Bronchial epithelial cell (primary cell): Measurements from ENCODE around the gene KDM3A. TPM values are rescaled to one million over a fixed set of nuclear protein-coding genes. Genes with fewer than 3 reads are reported as not detected.
"Not testable (repeated sequence)": the region's sequence is repeated elsewhere in the genome, so short reads cannot be mapped to it uniquely, and the experiment has no call there.

Experiments
- DNase-seq: peaks from one replicate; pipeline ENCODE4 v3.0.0-alpha.2; 2010; ENCODE audit warnings: low read depth
- FAIRE-seq: peaks from 2 replicates; lab custom pipeline; 2011; peaks lifted over from hg19 to GRCh38; lab: Jason Lieb, UNC
- H3K27me3 ChIP-seq: 2 replicates; pipeline ENCODE4 v1.5.1; 2011; ENCODE audit warnings: low read length; ENCODE audit not compliant: control insufficient read depth, insufficient read depth
- H3K36me3 ChIP-seq: 2 replicates; pipeline ENCODE4 v1.5.1; 2011; ENCODE audit warnings: low read length; ENCODE audit not compliant: control insufficient read depth, insufficient read depth
- H3K4me3 ChIP-seq: 2 replicates; pipeline ENCODE4 v1.5.1; 2011; ENCODE audit warnings: mild to moderate bottlenecking, low read depth, low read length, control low read depth
- CTCF ChIP-seq: IDR thresholded peaks from 2 replicates; pipeline ENCODE4 v1.5.1; 2011; ENCODE audit warnings: mild to moderate bottlenecking, moderate library complexity, low read length, control low read depth, inconsistent platforms; ENCODE audit not compliant: insufficient read depth, severe bottlenecking
- total RNA-seq: library from RNA; depleted of rRNA; stranded (reverse); fragments of >200 nt; gene quantifications from 2 replicates; pipeline ENCODE4 v1.2.1, GENCODE V29; 2014

The KDM3A gene
- total RNA-seq, 1 donor from 2014 or later = 27.4 TPM

- no peak for TF ChIP-seq CTCF
- DNase-seq (no peak), FAIRE-seq (no peak)
- peaks cover 30% of the 10 kb centered on the region for H3K36me3 ChIP-seq
- no peak overlapping the region for H3K4me3 ChIP-seq
- no peaks in the 10 kb centered on the region for H3K27me3 ChIP-seq
Observed at GRCh38 chr2:86489542-86489941, 48.4 kb downstream of the KDM3A start.

DNA sequence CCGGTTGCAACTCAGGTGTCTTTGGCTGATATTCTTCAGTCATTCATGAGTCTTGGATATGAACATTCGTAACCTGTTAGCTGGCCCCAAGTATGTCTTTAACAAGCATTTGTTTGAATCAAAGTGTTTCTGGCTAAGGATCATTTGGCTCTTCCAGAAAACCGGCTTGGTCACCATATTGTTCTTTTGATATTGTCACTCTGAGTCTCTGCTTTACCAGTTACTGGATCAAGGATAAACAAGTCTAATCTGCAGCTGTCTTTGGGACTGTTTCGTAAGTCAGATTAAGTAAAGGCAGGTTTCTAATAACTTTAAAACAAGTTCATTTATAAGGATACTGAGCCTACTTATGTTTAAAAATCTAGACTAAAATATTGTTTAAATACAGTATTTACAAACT lies 49.1 kb downstream of the KDM3A start:
- TF ChIP-seq CTCF = no peak
- Histone ChIP-seq H3K36me3 (peaks cover 28% of the 10 kb centered on the region), H3K4me3 (no peak overlapping the region), H3K27me3 (no peaks in the 10 kb centered on the region)
- DNase-seq (no peak), FAIRE-seq (no peak)

- Histone ChIP-seq H3K36me3 (peaks cover 28% of the 10 kb centered on the region), H3K27me3 (no peaks in the 10 kb centered on the region), H3K4me3 (no peak overlapping the region)
- DNase-seq (no peak), FAIRE-seq (no peak)
- no peak for TF ChIP-seq CTCF
Observed at GRCh38 chr2:86491088-86491487, 49.9 kb downstream of the KDM3A start.

DNA sequence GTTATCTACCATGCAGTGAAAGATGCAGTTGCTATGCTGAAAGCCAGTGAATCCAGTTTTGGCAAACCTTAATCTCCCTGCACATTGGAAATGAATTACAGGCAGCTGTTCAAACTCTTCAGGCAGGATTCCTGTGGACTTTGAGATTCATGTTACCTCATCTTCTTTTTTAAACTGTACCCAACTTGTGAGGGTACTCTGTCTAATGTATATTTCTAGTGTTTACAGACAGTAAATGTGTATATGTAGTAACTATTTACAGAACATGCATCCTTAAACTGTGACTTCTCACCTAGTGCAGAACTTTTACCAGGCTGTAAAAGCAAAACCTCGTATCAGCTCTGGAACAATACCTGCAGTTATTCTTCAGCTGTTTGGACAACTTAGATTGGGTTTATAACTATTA lies 50.9 kb downstream of the KDM3A start:
- Histone ChIP-seq H3K4me3 (no peak overlapping the region), H3K27me3 (no peaks in the 10 kb centered on the region), H3K36me3 (peaks cover 24% of the 10 kb centered on the region)
- TF ChIP-seq CTCF = no peak
- no peak for FAIRE-seq
- no peak for DNase-seq

GRCh38 chr2:86496391-86496790 lies 55.2 kb downstream of the KDM3A start:
- not testable (repeated sequence) for H3K27me3 ChIP-seq, H3K4me3 ChIP-seq, FAIRE-seq, DNase-seq, H3K36me3 ChIP-seq

DNA sequence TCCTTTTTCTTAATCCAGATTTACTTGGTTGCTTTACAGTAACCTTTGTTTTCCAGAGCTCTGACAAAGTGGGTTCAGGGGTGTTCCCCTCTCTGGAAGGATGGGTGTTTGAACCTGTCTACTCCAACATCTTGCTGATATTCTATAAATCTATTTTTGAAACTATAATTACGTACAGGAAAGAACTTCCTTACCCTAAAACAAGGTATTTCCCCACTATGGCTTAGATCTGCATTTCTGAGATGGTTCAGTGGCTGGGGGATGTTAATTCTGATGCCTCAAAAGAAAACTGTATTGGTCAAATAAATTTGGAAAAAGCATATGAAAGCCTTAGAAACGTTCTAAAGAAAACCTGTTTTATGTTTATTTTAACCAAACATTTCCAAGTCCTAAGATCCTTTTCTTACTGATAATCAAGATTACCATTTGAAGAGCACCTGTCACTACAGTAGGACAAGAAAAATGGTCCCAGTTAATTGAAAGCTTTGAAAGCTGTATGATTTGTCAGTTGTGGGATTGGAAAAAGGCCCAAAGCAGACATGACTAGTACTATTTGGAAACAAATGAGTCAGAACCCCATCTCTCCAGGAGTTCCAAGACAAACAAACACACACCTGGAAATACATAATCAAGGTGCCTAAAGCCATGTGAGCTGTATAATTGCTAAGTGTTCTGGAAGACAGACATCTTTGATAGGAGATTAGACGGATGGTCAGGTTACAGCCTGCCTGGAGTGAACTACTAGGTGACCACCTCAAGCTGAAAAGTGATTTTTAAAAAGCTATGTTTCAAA lies 57.5 kb downstream of the KDM3A start:
- peak; percentile 95 for DNase-seq
- FAIRE-seq = no peak
- Histone ChIP-seq H3K27me3 (no peaks in the 10 kb centered on the region), H3K36me3 (peaks cover 5% of the 10 kb centered on the region), H3K4me3 (no peak overlapping the region)
- no peak for TF ChIP-seq CTCF
